Airway epithelial cell (primary cell): ENCODE measurements around the gene RLIM. TPM values are rescaled to one million over a fixed set of nuclear protein-coding genes. Genes with fewer than 3 reads are reported as not detected.

Experiments used
- total RNA-seq: library from RNA; depleted of rRNA; stranded (reverse); fragments of >200 nt; gene quantifications from 2 replicates; pipeline ENCODE4 v1.2.3, GENCODE V29; 2015

RLIM gene
- 23.6 and 29.3 TPM in 2 replicates for total RNA-seq

GRCh38 chrX:74614093-74614909, at the start of gene RLIM:
RLIM (minus strand) TSS chrX:74614624; CDS start chrX:74595977, 18,647 bp downstream.

Other genes starting within 250 kb of the RLIM start
- gene SLC16A2, start 193.1 kb downstream of the RLIM start, total RNA-seq = 6.3 and 10.9 TPM in 2 replicates